Loucy (cell line): ENCODE data around the gene LMBR1.

Experiments
- H2AFZ ChIP-seq: fragments of 200-600 bp; sonication (generic); 2 replicates; pipeline ENCODE4 v1.6.0; 2016; ENCODE audit warnings: antibody characterized with exemption, mild to moderate bottlenecking, low read length, moderate library complexity
- H3F3A ChIP-seq: fragments of 200-600 bp; 2 replicates; pipeline ENCODE4 v1.6.0; 2016; ENCODE audit warnings: antibody characterized with exemption, low read depth, mild to moderate bottlenecking
- H3K27me3 ChIP-seq: fragments of 200-600 bp; sonication (generic); 2 replicates; pipeline ENCODE4 v1.6.1; 2014; ENCODE audit warnings: low read length, mild to moderate bottlenecking; ENCODE audit not compliant: insufficient read depth, poor library complexity, severe bottlenecking
- H3K36me3 ChIP-seq: fragments of 200-600 bp; sonication (generic); 2 replicates; pipeline ENCODE4 v1.6.1; 2016; ENCODE audit warnings: low read length; ENCODE audit not compliant: insufficient read depth
- H3K4me1 ChIP-seq: fragments of 200-600 bp; sonication (generic); 2 replicates; pipeline ENCODE4 v1.5.1; 2014; ENCODE audit warnings: low read length, mild to moderate bottlenecking; ENCODE audit not compliant: insufficient read depth, poor library complexity, severe bottlenecking
- H3K4me2 ChIP-seq: fragments of 200-600 bp; sonication (generic); 2 replicates; pipeline ENCODE4 v1.6.0; 2014; ENCODE audit warnings: antibody characterized with exemption, low read length, low read depth, mild to moderate bottlenecking; ENCODE audit not compliant: poor library complexity, severe bottlenecking
- H3K4me3 ChIP-seq: fragments of 200-600 bp; sonication (generic); 2 replicates; pipeline ENCODE4 v1.5.1; 2014; ENCODE audit warnings: low read length, mild to moderate bottlenecking, mixed read lengths; ENCODE audit not compliant: poor library complexity, severe bottlenecking
- H3K79me2 ChIP-seq: fragments of 200-600 bp; sonication (generic); 2 replicates; pipeline ENCODE4 v1.6.1; 2014; ENCODE audit warnings: low read length; ENCODE audit not compliant: insufficient read depth
- H3K9ac ChIP-seq: fragments of 200-600 bp; sonication (generic); 2 replicates; pipeline ENCODE4 v1.6.0; 2014; ENCODE audit warnings: mild to moderate bottlenecking, low read depth, low read length, moderate library complexity; ENCODE audit not compliant: poor library complexity, severe bottlenecking
- H3K9me2 ChIP-seq: fragments of 200-600 bp; sonication (generic); replicated peaks from 2 replicates; pipeline ENCODE4 v1.6.1; 2016; ENCODE audit warnings: low read depth, low read length, mixed read lengths
- H3K9me3 ChIP-seq: fragments of 200-600 bp; sonication (generic); 2 replicates; pipeline ENCODE4 v1.6.1; 2014; ENCODE audit warnings: mild to moderate bottlenecking, antibody characterized with exemption, low read length, low read depth; ENCODE audit not compliant: insufficient read depth
- H4K20me1 ChIP-seq: fragments of 200-600 bp; sonication (generic); 2 replicates; pipeline ENCODE4 v1.6.0; 2014; ENCODE audit warnings: antibody characterized with exemption, low read length, mild to moderate bottlenecking; ENCODE audit not compliant: insufficient read depth, poor library complexity, severe bottlenecking
- EZH2phosphoT487 ChIP-seq: fragments of 200-600 bp; IDR thresholded peaks from 2 replicates; pipeline ENCODE4 v1.6.1; 2018; ENCODE audit warnings: antibody characterized with exemption, mild to moderate bottlenecking, moderate library complexity, borderline replicate concordance
- TF ChIP-seq, protein P1 (sequence below): fragments of 200-600 bp; sonication (generic); conservative IDR thresholded peaks from 2 replicates; pipeline ENCODE4 v1.5.1; 2014; ENCODE audit warnings: mild to moderate bottlenecking, antibody characterized with exemption, low read length

LMBR1 gene

DNA sequence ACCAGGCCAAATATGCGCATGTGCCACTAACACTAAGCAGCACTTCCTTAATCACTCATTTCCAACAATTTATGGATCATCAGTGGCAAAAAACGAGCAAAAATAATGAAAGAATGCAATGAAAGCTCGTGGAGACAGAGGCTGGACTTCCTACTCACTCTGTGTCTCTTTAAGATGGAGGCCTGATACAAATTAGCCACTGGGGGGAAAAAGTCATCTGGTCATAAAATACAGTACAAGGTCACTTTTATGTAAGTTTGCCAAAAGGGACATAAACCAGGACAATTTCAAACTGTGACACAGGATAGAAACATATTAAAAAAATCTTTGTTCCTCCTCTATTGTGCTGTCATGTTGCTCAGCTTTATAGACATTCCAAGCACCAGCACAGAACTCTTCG is 101.7 kb downstream of the LMBR1 start:
- Histone ChIP-seq H3K9me2 (no peaks in the 10 kb centered on the region), H3K4me2 (no peak overlapping the region), H3K79me2 (no peaks in the 10 kb centered on the region), H2AFZ (no peak overlapping the region), H4K20me1 (no peaks in the 10 kb centered on the region), H3K27me3 (no peaks in the 10 kb centered on the region), H3K36me3 (peaks cover 16% of the 10 kb centered on the region), H3K9me3 (no peaks in the 10 kb centered on the region), H3F3A (no peaks in the 10 kb centered on the region; the same call in 1 of the 2 replicates), H3K4me3 (no peak overlapping the region), H3K9ac (no peak overlapping the region), H3K4me1 (no peaks in the 10 kb centered on the region)
- TF ChIP-seq EZH2phosphoT487, result no peak
- TF ChIP-seq, protein P1, sequence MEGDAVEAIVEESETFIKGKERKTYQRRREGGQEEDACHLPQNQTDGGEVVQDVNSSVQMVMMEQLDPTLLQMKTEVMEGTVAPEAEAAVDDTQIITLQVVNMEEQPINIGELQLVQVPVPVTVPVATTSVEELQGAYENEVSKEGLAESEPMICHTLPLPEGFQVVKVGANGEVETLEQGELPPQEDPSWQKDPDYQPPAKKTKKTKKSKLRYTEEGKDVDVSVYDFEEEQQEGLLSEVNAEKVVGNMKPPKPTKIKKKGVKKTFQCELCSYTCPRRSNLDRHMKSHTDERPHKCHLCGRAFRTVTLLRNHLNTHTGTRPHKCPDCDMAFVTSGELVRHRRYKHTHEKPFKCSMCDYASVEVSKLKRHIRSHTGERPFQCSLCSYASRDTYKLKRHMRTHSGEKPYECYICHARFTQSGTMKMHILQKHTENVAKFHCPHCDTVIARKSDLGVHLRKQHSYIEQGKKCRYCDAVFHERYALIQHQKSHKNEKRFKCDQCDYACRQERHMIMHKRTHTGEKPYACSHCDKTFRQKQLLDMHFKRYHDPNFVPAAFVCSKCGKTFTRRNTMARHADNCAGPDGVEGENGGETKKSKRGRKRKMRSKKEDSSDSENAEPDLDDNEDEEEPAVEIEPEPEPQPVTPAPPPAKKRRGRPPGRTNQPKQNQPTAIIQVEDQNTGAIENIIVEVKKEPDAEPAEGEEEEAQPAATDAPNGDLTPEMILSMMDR, result no peak

- Histone ChIP-seq H3K4me1 (no peaks in the 10 kb centered on the region), H4K20me1 (no peaks in the 10 kb centered on the region), H3K36me3 (peaks cover 16% of the 10 kb centered on the region), H3K9me2 (no peaks in the 10 kb centered on the region), H3K27me3 (no peaks in the 10 kb centered on the region), H3K4me3 (no peak overlapping the region), H3K4me2 (no peak overlapping the region), H3K9me3 (no peaks in the 10 kb centered on the region), H3K79me2 (no peaks in the 10 kb centered on the region), H3K9ac (no peak overlapping the region), H2AFZ (no peak overlapping the region), H3F3A (no peaks in the 10 kb centered on the region; the same call in 1 of the 2 replicates)
- TF ChIP-seq EZH2phosphoT487, result no peak
Measured at GRCh38 chr7:156790264-156790663, 102.7 kb downstream of the LMBR1 start.

- no peak overlapping the region for H3K9ac ChIP-seq
- H3K27me3 ChIP-seq, result no peaks in the 10 kb centered on the region
- no peaks in the 10 kb centered on the region for H3K79me2 ChIP-seq
- no peaks in the 10 kb centered on the region for H3K4me1 ChIP-seq
- no peak for TF ChIP-seq EZH2phosphoT487
- TF ChIP-seq, protein P1, result no peak
- no peak overlapping the region for H3K4me3 ChIP-seq
- no peaks in the 10 kb centered on the region for H3K9me3 ChIP-seq
- H2AFZ ChIP-seq, result no peak overlapping the region
- no peaks in the 10 kb centered on the region for H4K20me1 ChIP-seq
- H3F3A ChIP-seq, result no peaks in the 10 kb centered on the region
- no peak overlapping the region for H3K4me2 ChIP-seq
- no peaks in the 10 kb centered on the region for H3K9me2 ChIP-seq
- H3K36me3 ChIP-seq, result peaks cover 7% of the 10 kb centered on the region
Measured at GRCh38 chr7:156785998-156786543, 106.9 kb downstream of the LMBR1 start.

- H3K4me3 ChIP-seq, result no peak overlapping the region
- H2AFZ ChIP-seq, result no peak overlapping the region
- H3K36me3 ChIP-seq, result peaks cover 3% of the 10 kb centered on the region; the same call in 1 of the 2 replicates
- H4K20me1 ChIP-seq, result no peaks in the 10 kb centered on the region
- no peaks in the 10 kb centered on the region for H3K9me2 ChIP-seq
- H3K4me2 ChIP-seq, result no peak overlapping the region
- TF ChIP-seq, protein P1, result no peak
- H3K79me2 ChIP-seq, result no peaks in the 10 kb centered on the region
- H3F3A ChIP-seq, result no peaks in the 10 kb centered on the region
- no peaks in the 10 kb centered on the region for H3K27me3 ChIP-seq
- H3K9me3 ChIP-seq, result no peaks in the 10 kb centered on the region
- H3K4me1 ChIP-seq, result peaks cover 17% of the 10 kb centered on the region
- H3K9ac ChIP-seq, result no peak overlapping the region
Measured at GRCh38 chr7:156783864-156784263, 109.1 kb downstream of the LMBR1 start.
